Cortex of kidney (tissue), 1 donor: Measurements from ENCODE around the gene WDR38.

Experiments used
- DNase-seq: peaks from one replicate; lab custom pipeline; 2025; lab: John Stamatoyannopoulos, UW

Gene WDR38

GRCh38 chr9:124858330-124859046 lies 5.2 kb downstream of the WDR38 start:
- no peak for DNase-seq

GRCh38 chr9:124859803-124860581 lies 6.7 kb downstream of the WDR38 start:
- DNase-seq, result no peak

GRCh38 chr9:124860582-124861341 lies 7.5 kb downstream of the WDR38 start:
- no peak for DNase-seq

- peak; percentile 23 for DNase-seq
Measured at GRCh38 chr9:124861342-124862229, 8.3 kb downstream of the WDR38 start, which contains the start of the genes ARPC5L and RPL35. Gene ARPC5L (plus strand): TSS chr9:124862130. CDS start chr9:124869291, 7,161 bp downstream. Gene RPL35 (minus strand): TSS chr9:124861957. CDS start chr9:124861912, 45 bp downstream.

- no peak for DNase-seq
Measured at GRCh38 chr9:124863371-124863871, 10.2 kb downstream of the WDR38 start.

GRCh38 chr9:124868511-124869465 lies 15.5 kb downstream of the WDR38 start:
- peak; percentile 56 for DNase-seq

- DNase-seq, result no peak
Measured at GRCh38 chr9:124869466-124869985, 16.3 kb downstream of the WDR38 start.

GRCh38 chr9:124869986-124870560 lies 16.8 kb downstream of the WDR38 start:
- no peak for DNase-seq

GRCh38 chr9:124870723-124871122 lies 17.5 kb downstream of the WDR38 start:
- no peak for DNase-seq

- no peak for DNase-seq
Measured at GRCh38 chr9:124871156-124871561, 17.9 kb downstream of the WDR38 start.

- DNase-seq, result no peak
Measured at GRCh38 chr9:124873664-124874063, 20.4 kb downstream of the WDR38 start.

- no peak for DNase-seq
Measured at GRCh38 chr9:124875501-124875900, 22.2 kb downstream of the WDR38 start.

GRCh38 chr9:124877021-124877782 lies 23.9 kb downstream of the WDR38 start:
- DNase-seq, result no peak

- no peak for DNase-seq
Measured at GRCh38 chr9:124878021-124878420, 24.8 kb downstream of the WDR38 start.

GRCh38 chr9:124878518-124878917 lies 25.3 kb downstream of the WDR38 start:
- no peak for DNase-seq

- DNase-seq, result no peak
Measured at GRCh38 chr9:124879226-124879625, 26.0 kb downstream of the WDR38 start.

- no peak for DNase-seq
Measured at GRCh38 chr9:124880501-124880900, 27.2 kb downstream of the WDR38 start.

- no peak for DNase-seq
Measured at GRCh38 chr9:124881138-124881743, 28.0 kb downstream of the WDR38 start.
